Activated T-cell treated with anti-CD3 and anti-CD28 coated beads for 4 hours (primary cell): ENCODE results near the gene PRM1.

ENCODE experiments used
- DNase-seq: peaks from one replicate; pipeline ENCODE4 v3.0.0-alpha.2; 2020

The PRM1 gene

DNA sequence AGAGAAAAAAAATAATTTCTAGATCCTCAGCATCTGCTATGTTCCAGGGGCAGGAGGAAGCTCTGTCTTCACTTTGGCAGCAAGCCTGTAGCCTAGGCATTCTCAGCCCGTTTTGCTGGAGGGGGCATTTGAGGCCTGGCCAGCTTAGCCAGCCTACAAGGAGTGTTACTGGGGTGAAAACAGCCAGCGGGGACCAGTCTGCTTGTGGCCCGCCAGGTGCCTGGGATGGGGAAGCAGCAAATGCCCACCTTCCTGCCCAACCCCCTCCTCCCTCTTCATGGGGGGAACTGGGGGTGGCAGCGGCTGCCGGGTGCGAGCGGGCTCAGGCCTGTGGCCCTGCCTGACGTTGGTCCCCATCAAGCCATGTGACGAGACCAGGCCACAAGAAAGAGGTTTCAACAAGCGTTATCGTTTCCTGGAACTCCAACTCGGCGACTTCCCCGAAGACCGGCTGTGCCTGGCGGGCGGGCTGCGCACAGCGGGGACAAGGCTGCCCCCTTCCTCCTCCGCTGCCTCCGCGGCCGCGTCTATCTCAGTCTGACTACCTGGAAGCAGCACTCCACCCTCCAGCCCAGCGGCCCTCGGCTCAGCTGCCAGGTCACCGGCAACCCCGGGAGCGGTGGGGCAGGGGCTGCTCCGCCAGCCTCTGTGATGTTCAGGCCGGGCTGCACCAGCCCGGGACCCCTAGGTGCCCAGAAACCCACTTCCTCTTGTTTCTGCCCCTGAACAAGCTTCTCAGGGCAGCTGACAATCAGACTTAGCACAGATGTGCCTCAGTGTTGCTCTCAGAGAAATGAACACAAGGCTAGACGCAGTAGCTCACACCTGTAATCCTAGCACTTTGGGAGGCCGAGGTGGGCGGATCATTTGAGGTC, 48.0 kb downstream of the PRM1 start:
- DNase-seq = peak; percentile 85

DNA sequence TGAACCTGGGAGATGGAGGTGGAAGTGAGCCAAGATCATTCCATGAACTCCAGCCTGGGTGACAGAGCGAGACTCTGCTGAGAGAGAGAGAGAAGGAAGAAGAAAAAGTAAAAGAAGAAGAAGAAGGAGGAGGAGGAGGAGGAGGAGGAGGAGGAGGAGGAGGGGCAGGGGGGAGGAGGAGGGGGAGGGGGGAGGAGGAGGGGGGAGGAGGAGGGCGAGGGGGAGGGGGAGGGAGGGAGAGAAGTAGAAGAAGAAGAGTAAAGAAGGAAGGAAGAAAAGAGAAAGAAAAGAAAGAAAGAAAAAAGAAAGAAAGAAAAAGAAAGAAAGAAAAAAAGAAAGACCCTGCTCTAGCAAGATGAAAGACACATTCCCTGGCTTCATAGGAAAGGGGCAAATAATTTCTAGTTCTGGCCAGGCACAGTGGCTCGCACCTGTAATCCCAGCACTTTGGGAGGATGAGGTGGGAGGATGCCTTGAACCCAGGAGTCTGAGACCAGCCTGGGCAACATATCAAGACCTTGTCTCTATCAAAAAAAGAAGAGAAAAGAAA, 48.8 kb downstream of the PRM1 start:
- DNase-seq = no peak

DNA sequence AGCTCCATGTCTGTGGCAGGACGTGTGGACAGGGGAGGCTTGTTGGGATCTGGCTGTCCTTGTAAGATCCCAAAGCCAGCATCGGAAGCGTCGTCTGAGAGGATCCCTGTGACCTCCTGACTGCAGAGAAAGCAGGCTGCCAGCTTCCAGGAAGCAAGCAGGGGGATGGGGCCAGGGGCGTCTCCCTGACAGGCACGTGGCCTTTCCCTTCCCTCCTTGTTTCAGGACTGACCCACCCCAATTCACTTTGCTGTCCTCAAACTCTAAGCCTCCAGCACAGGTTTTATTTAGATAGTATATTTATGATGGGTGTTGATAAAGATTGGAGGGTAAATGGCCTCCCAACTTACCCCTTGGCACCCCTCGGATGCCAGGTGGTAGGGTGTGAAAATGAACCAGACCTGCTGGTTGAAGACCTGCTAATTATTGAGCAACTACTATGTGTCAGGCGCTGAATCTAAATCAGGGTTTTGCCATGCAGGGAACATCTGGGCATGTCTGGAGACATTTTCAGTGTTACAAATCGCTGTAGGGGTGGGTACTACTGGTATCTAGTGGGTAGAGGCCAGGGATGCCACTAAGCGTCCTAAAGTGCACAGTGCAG, 49.7 kb downstream of the PRM1 start:
- no peak for DNase-seq
